ENCODE results near the gene HDGF.
A peak's percentile ranks its signal among the peaks of the same experiment; 100 is the strongest.

The HDGF gene

DNA sequence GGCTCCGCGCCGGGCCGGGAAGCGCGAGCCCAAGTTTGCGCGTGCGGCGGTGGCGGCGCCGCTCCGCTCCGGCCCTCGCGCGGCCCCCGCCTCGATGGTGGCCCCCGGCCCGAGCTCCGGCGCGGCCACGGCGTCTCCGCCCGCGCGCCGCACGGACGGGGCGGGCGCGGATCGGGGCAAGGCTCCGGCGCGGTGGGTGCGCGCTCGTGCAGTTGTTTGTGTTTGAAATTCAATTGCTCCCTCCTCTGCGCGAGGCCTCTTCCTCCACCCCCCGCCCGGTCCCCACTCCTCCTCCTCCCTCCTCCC, at the start of gene HDGF:
TSS of gene HDGF (minus strand) at position 225 of the 306 bp plus-strand sequence. CDS start 246 bp downstream, outside the sequence.
- DNase-seq, result no peak

DNA sequence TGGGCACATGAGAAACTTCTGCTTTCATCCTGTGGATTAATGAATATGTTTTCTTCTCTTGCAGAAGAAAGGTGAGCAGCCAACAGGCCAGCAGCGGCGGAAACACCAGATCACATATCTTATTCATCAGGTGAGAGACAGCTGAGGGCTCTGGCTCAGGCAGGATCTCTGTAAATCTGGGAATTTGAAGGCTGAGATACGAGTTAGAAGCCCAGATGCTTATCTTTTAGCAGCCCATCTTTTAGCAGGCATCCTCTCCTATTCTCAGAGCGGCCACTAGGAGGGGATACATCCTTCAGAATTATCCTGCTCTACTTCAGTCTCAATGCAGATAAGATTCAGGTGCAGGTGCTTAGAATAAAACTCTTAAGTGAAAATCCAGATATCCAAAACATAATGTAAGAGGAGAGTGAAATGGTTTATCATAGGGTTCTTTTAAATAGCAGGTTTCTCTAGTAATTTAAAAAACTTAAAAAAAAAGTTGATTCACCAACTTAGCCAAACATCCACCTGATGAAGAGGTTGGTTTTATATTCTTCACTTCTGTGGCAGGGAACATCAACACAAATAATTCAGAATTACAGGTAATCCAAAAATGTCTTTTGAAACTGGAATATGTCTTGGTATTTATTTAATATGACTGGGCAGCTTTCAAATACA, 45.9 kb upstream of the HDGF start:
- peak; percentile 44 for DNase-seq

- DNase-seq, result no peak
Observed at GRCh38 chr1:156796340-156797097, 45.0 kb upstream of the HDGF start.

DNA sequence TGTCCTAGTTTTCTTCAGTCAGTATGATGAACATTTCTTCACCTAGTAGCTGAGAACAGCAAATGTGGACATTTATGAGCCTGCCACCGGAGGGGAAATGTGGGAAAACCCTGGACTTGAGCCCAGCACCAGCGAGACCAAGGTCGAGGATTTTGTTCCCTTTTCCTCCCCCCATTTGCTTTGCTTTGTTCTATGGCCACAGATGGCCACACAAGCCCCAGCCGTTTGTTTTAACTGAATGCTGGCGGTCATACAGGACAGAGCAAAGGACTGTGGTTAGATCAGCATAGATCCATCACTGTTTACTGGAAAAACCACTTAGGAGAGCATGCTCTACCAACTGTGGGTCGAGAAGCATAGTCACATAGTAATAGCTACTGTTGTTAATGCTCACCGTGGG, 44.3 kb upstream of the HDGF start:
- DNase-seq, result no peak

- no peak for DNase-seq
Observed at GRCh38 chr1:156795374-156795733, 43.9 kb upstream of the HDGF start.

GRCh38 chr1:156794506-156795373, 43.3 kb upstream of the HDGF start:
- DNase-seq, result no peak

- no peak for DNase-seq
Observed at GRCh38 chr1:156789621-156790318, 38.3 kb upstream of the HDGF start.

- no peak for DNase-seq
Observed at GRCh38 chr1:156788136-156788535, 36.7 kb upstream of the HDGF start.

DNA sequence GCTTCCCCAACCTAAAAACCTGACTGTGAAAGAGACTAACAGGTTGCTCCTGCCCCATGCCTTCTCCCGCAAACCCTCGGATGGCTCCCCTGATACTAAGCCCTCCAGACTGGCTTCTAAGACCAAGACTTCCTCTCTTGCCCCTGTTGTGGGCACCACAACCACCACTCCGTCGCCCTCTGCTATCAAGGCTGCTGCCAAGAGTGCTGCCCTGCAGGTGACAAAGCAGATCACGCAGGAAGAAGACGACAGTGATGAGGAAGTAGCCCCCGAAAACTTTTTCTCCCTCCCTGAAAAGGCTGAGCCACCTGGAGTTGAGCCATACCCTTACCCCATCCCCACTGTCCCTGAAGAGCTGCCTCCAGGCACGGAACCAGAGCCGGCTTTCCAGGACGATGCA, 35.2 kb upstream of the HDGF start:
- no peak for DNase-seq

- no peak for DNase-seq
Observed at GRCh38 chr1:156785458-156785857, 34.0 kb upstream of the HDGF start.

- no peak for DNase-seq
Observed at GRCh38 chr1:156781585-156782186, 30.2 kb upstream of the HDGF start.

- DNase-seq, result no peak
Observed at GRCh38 chr1:156777573-156777972, 26.1 kb upstream of the HDGF start.

DNA sequence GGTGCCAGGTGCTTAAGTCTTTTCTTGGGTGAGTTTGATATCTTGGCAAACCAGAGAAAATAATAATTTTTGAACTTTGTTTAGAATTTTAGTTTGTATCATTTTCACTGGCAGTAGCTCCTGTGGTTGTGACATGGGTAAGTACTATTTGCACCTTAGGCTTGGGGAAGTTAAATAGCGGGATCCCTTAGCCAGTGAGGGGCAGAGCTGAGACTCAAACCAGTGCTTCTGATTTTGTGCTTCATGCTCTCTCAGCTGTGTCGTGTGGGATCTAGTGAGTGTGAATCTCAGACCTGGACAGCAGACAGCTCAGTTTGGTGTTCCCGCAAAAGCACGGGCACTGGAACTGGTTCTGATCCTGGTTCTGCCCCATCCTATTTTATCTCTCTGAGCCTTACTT, 25.5 kb upstream of the HDGF start:
- DNase-seq, result no peak

DNA sequence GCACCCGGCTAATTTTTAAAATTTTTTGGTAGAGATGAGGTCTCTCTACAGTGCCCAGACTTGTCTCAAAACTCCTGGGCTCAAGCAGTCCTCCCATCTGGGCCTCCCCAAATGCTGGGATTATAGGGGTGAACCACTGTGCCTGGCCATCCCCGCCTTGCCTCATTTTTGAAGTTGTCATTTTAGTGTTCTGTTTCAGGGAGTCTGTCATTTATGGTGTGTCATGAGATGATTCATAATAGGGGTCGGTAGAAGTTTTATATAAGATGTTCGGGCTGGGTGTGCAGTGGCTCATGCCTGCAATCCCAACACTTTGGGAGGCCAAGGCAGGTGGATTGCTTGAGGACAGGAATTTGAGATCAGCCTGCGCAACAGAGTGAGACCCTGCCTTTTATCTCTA, 24.3 kb upstream of the HDGF start:
- DNase-seq, result no peak

GRCh38 chr1:156773607-156774006, 22.1 kb upstream of the HDGF start:
- no peak for DNase-seq

- DNase-seq, result no peak
Observed at GRCh38 chr1:156772728-156773497, 21.4 kb upstream of the HDGF start.

DNA sequence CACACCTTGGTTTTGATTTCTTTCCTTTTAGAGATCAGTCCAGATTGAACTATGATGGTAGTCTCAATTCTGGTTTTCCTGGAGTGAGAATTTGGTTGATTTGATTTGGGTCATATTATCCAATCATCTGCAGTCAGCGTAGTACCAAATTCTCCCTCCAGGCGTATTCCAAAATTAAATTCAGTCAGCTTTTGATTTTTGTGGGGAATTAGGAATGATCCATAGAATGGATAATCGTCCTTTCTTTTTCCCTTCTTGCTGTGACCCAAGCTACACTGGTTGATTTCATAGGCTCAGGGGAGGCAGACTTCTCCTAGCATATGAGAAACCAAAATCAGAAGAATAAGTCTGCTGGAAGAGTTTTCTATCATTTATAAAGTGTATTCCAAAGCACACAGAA, 20.7 kb upstream of the HDGF start:
- no peak for DNase-seq

GRCh38 chr1:156768610-156769295, 17.3 kb upstream of the HDGF start:
- DNase-seq, result no peak

DNA sequence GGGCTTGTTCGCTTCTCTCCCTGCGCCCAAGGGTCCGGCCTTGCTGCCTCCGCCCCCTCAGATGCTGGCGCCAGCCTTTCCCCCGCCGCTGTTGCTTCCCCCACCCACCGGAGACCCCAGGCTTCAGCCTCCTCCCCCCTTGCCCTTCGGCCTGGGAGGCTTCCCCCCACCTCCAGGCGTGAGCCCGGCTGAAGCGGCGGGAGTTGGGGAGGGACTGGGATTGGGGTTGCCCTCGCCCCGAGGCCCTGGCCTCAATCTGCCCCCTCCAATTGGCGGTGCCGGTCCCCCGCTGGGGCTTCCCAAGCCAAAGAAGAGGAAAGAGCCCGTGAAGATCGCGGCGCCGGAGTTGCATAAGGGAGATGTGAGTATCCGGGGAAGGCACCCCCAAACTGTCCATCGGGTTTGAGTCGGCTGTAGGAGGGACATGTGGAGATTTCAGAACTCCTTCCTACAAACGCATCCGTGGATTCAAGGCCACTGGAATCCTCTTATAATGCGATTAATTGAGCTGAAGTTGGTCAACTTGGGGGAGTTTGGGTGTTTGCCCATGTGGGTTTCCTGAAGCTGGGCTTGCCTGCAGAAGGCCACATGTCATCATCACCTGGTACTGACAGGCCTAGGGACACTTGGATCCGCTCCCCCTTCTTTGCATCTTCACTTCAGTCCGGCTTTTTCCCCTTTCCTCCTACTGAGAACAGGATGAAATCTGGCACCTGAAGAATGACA, 16.6 kb upstream of the HDGF start:
- no peak for DNase-seq

DNA sequence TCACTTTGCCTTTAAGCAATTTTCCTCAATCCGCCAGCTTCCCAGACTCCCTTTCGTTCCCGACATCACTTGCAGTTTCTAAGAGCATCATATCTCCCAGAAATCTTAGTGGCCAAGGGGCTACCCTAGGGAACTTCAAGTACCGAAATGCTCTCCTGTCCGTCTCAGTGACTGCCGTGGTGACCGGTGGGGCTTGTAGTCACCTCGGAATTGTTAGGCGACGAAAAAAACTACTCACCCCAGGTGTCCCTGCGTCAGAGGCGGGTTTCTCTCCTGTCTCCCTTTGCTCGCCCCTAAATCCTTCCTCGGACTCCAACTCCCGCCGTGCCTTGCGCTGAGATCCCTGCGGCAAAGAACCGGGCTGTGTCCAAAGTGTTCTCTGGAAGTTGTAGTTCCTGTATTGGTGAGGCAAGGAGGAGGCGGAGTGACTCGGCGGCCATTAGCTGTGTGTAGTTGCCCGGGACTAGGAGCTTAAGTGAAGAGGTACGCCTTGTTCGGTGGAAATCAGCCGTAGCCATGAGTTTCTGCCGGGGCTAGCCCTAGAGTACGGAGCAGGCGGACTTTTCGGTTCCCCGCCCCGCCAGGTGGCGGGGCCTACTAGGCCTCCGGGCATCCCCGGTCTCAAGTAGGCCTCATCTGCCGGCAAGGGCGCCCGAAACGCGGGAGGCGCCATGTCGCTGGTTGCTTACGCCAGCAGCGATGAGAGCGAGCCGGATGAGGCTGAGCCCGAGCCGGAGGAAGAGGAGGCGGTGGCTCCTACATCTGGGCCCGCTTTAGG, 15.8 kb upstream of the HDGF start, which contains the start of gene PRCC:
TSS of gene PRCC (plus strand) at position 435 of the 778 bp plus-strand sequence. CDS start at position 672, 237 bp downstream.
- peak; percentile 100 for DNase-seq
